C4-2B (cell line): ENCODE results near the gene CHRM1.
"Not testable (repeated sequence)": the region's sequence is repeated elsewhere in the genome, so short reads cannot be mapped to it uniquely, and the experiment has no call there.

Source experiments
- H3K27ac ChIP-seq: fragments of 450-650 bp; 2 replicates; pipeline ENCODE4 v1.5.1; 2017
- ZFX ChIP-seq: fragments of 450-650 bp; IDR thresholded peaks from 2 replicates; pipeline ENCODE4 v1.6.1; 2017
- TF ChIP-seq, protein P1 (sequence below): fragments of 450-650 bp; conservative IDR thresholded peaks from 2 replicates; pipeline ENCODE4 v1.5.1; 2017; ENCODE audit warnings: mild to moderate bottlenecking

The CHRM1 gene

DNA sequence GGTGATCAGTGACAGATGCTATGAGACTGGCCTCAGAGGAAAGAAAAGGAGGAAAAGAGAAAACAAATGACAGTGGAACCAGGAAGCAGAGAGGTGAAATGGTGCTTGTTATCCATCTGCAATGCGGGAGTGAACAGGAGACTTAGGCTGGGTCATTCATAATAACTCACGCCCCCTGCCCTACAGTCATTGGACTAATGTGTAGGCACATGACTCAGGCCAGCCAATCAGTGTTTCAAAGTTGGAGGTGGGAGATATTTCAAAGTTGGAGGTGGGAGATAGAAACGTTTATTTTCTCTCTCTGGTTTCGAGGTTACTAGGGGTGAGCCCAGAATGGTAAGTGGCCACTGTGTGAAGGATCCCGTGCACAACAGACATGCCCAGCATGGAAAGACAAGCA lies 33.3 kb upstream of the CHRM1 start:
- H3K27ac ChIP-seq: no peak overlapping the region
- TF ChIP-seq, protein P1, sequence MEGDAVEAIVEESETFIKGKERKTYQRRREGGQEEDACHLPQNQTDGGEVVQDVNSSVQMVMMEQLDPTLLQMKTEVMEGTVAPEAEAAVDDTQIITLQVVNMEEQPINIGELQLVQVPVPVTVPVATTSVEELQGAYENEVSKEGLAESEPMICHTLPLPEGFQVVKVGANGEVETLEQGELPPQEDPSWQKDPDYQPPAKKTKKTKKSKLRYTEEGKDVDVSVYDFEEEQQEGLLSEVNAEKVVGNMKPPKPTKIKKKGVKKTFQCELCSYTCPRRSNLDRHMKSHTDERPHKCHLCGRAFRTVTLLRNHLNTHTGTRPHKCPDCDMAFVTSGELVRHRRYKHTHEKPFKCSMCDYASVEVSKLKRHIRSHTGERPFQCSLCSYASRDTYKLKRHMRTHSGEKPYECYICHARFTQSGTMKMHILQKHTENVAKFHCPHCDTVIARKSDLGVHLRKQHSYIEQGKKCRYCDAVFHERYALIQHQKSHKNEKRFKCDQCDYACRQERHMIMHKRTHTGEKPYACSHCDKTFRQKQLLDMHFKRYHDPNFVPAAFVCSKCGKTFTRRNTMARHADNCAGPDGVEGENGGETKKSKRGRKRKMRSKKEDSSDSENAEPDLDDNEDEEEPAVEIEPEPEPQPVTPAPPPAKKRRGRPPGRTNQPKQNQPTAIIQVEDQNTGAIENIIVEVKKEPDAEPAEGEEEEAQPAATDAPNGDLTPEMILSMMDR: no peak
- TF ChIP-seq ZFX: no peak

DNA sequence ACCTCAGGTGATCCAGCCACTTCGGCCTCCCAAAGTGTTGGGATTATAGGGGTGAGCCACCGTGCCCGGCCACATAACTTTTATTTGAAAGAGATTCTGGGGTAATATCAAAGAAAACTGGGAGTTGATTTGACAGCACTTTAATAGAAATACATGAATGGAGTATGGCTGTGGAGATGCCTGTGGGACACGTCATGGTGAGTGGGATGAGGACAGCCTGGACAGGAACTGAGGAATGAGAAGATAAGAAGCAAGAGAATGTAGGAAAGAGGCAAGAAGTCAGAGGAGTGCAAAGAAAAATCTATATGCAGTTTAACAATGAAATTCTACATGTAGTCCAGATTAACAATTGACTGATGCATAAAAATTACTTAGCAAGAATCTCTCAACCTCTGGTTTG lies 32.6 kb upstream of the CHRM1 start:
- TF ChIP-seq, protein P1: no peak
- TF ChIP-seq ZFX: no peak

DNA sequence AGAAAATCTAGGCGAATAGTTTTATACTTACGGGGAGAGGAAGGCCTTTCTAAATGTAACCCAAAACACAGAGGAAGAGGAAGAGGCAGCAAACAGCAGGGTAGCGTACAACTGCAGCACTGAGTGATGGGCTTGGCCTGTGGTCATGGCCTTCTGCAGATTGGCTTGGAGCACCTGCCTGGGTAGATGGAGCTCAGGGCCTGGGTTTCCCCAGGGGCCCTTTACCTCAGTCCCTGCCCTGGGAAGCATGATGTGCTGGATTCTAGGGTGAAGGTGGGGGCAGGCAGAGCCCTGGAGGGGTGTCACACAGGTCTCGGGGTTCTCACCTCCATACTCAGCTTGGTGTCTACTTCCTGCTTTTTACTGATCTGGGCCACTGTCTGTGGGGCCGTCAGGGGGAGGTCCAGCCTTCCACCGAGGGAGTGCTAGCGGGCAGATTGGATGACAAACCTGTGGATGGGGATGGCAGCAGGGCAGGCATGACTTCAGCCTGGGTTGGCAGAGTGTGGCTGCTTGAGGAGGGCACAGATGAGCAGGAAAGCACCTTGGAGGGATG lies 27.7 kb upstream of the CHRM1 start:
- TF ChIP-seq, protein P1: no peak
- no peak overlapping the region for H3K27ac ChIP-seq

More for the DNA sequence above, 32.6 kb upstream of the CHRM1 start:
- H3K27ac ChIP-seq: no peak overlapping the region

DNA sequence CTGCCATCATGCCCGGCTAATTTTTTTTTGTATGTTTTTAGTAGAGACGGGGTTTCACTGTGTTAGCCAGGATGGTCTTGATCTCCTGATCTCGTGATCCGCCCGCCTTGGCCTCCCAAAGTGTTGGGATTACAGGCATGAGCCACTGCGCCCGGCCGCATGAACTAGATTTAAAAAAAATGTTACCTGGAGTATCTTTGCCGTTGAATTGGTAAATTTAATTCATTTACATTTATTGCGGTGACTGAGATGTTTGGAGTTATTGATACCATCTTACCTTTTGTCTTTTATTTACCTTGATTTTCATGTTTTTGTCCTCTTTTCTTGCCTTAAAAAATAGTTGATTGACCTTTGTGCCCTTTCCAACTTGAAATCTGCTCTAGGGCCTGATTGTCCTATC lies 24.4 kb upstream of the CHRM1 start:
- not testable (repeated sequence) for H3K27ac ChIP-seq

DNA sequence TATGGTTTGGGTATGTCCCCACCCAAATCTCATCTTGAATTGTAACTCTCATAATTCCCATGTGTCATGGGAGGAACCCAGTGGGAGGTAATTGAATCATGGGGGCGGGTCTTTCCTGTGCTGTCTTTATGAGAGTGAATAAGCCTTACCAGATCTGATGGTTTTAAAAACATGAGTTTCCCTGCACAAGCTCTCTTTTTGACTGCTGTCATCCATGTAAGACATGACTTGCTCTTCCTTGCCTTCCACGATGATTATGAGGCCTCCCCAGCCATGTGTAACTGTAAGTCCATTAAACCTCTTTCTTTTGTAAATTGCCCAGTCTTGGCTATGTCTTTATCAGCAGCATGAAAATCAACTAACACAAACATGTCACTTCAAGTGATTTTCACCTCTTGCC lies 16.4 kb upstream of the CHRM1 start:
- H3K27ac ChIP-seq: not testable (repeated sequence)

DNA sequence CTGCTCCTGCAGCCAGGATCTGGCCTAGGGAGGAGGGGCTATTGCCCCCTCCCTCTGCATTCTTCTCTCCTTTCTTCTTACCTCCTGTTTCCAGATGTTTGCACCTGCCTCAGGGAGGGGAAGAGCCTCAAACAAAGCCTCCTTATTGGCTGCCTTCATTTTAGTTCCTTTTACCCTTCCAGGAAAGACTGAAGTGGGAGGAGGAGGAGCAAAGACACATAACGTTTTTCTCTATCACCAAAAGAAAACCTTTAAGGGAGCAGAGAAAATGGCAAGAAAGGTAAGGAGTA lies 13.3 kb upstream of the CHRM1 start:
- H3K27ac ChIP-seq: no peak overlapping the region
- no peak for TF ChIP-seq ZFX

DNA sequence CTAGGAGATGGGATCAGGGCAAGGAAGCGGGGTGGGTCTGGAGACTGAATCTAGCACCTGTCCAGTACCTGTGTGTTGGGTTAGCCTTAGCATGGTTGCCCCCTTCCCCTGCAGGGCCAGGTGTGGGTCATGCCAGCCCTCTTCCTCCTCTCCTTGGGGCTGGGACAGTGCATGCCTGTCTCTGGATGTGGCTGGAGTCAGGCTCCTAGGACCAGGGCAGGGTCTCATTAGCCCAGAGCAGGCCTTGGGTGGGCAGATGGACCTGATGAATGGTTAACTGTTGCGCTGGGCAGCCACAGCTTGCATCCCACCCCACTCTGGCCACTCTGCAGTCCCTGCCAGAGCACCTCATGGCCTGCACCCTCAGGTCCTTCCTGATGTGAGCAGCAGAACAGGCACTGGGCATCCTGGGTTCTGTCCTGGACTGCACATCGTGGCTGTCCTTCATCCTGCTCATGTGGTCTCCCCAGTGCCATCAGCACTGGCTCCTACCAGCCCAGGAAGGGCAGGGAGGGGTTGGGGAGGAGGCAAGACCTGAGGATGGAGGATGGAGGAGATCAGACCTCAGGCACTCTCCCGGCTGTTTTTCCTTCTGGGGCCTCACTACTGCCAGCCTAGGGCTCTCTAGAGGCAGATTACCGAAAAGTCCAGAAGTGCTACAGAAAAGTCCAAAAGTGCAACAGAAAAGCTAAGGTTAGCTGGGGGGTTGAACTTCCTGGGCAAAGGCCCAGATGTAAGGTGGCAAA lies 12.8 kb upstream of the CHRM1 start:
- TF ChIP-seq, protein P1: no peak
- TF ChIP-seq ZFX: no peak
- no peak overlapping the region for H3K27ac ChIP-seq

DNA sequence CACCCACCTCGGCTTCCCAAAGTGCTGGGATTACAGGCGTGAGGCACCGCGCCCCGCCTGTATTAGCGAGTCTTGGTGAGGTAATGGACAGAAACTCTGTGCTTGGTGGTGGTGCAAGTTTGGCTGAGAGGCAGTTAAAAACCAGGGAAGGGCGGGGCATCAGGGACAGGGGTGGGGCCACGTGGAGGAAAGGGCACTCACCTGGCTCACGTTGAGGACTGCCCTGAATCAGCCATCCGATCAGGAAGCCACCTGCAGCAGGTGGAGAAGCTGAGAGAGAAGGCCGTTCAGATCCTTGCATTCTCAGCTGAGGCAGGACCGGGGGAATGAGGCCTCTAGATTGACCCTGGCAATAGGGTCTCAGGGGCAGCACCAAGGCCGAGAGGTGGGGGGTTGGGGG lies 12.1 kb upstream of the CHRM1 start:
- H3K27ac ChIP-seq: no peak overlapping the region
- TF ChIP-seq ZFX: no peak
- TF ChIP-seq, protein P1: no peak

DNA sequence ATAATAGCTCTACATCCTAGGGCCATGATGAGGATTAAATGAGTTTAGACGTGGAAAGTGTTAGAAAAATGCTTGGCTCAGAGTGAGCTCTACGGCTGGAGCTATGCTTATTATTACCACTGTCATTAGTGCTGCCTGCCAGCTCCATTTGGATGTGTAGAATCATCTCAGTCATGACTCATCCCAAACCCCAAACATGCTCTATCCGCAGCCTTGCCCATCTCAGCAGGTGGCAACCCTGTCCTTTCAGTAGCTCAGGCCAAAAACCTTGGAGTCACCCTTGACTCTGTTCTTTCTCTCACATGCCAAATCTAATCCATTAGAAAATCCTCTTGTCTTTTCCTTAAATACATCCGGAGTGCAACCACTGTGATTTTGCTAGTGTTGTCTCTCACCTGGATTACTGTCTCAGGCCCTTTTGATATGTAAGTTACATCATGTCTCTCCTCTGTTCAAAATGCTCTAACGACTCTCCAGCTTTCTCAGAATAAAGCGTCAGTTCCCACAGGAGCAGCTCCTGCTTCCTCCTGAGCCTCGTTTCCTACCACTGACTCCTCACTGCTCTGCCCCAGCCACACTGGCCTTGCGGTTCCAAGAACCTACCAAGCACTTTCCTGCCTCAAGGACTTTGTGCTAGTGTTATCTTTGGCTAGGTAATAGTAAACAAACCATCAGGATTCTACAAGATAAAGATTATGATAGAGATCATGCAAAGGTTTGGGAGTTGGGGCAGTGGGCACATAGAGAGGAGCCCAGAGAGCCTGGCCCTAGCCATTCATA lies 10.5 kb upstream of the CHRM1 start:
- TF ChIP-seq, protein P1: no peak
- no peak for TF ChIP-seq ZFX
- H3K27ac ChIP-seq: no peak overlapping the region
